OCI-LY7 (cell line): Measurements from ENCODE around the gene EVX2. TPM values are rescaled to one million over a fixed set of nuclear protein-coding genes. Genes with fewer than 3 reads are reported as not detected.

ENCODE experiments used
- BruUV-seq: library from RNA; stranded (reverse); fragments of 400-500 nt; replicated peaks from 2 replicates; lab custom pipeline; 2021; lab: Mats Ljungman, UMichigan
- CTCF ChIA-PET: fragments of 300-600 bp; sonication (Branson Sonifier 250); formaldehyde crosslinking; loops from one replicate; lab custom pipeline; 2022; ENCODE audit warnings: antibody characterized with exemption; ENCODE audit not compliant: unreplicated experiment; lab: Charles Lee
- POLR2A ChIA-PET: fragments of 300-600 bp; sonication (Branson Sonifier 250); formaldehyde crosslinking; loops from one replicate; lab custom pipeline; 2022; ENCODE audit warnings: antibody characterized with exemption; lab: Charles Lee
- DNase-seq: peaks from one replicate; pipeline ENCODE4 v3.0.0-alpha.2; 2015; ENCODE audit warnings: low spot score
- H2AFZ ChIP-seq: fragments of 200-600 bp; sonication (generic), shearing (Covaris generic); 2 replicates; pipeline ENCODE4 v1.6.1; 2014; ENCODE audit warnings: mild to moderate bottlenecking, antibody characterized with exemption, low read length, moderate library complexity
- H3K27ac ChIP-seq: fragments of 200-600 bp; sonication (generic); 2 replicates; pipeline ENCODE4 v1.5.1; 2014; ENCODE audit warnings: mixed run types, low read depth, mild to moderate bottlenecking, moderate library complexity, low read length, inconsistent platforms; ENCODE audit not compliant: poor library complexity, severe bottlenecking
- H3K36me3 ChIP-seq: fragments of 200-600 bp; sonication (generic); 2 replicates; pipeline ENCODE4 v1.6.1; 2014; ENCODE audit warnings: mild to moderate bottlenecking, antibody characterized with exemption, low read length, moderate library complexity, mixed read lengths; ENCODE audit not compliant: insufficient read depth
- H3K4me1 ChIP-seq: fragments of 200-600 bp; sonication (generic); 2 replicates; pipeline ENCODE4 v1.5.1; 2014; ENCODE audit warnings: mild to moderate bottlenecking, low read length; ENCODE audit not compliant: insufficient read depth, poor library complexity, severe bottlenecking
- H3K4me2 ChIP-seq: fragments of 200-600 bp; sonication (generic); 2 replicates; pipeline ENCODE4 v1.6.1; 2014; ENCODE audit warnings: mild to moderate bottlenecking, low read length
- H3K4me3 ChIP-seq: fragments of 200-600 bp; sonication (generic); 2 replicates; pipeline ENCODE4 v1.5.1; 2014; ENCODE audit warnings: mild to moderate bottlenecking, low read depth, low read length; ENCODE audit not compliant: poor library complexity, severe bottlenecking
- H3K79me2 ChIP-seq: fragments of 200-600 bp; sonication (generic); 2 replicates; pipeline ENCODE4 v1.6.1; 2016; ENCODE audit warnings: low read depth, mild to moderate bottlenecking, low read length, moderate library complexity, mixed read lengths; ENCODE audit not compliant: insufficient read depth
- H3K9me2 ChIP-seq: fragments of 200-600 bp; sonication (generic); 2 replicates; pipeline ENCODE4 v1.6.1; 2016; ENCODE audit warnings: mild to moderate bottlenecking, low read length, mixed read lengths; ENCODE audit not compliant: insufficient read depth
- H3K9me3 ChIP-seq: fragments of 200-600 bp; sonication (generic); 2 replicates; pipeline ENCODE4 v1.6.1; 2014; ENCODE audit warnings: mild to moderate bottlenecking, mixed run types, low read length, mixed read lengths
- H4K20me1 ChIP-seq: fragments of 200-600 bp; sonication (generic); 2 replicates; pipeline ENCODE4 v1.6.1; 2014; ENCODE audit warnings: mild to moderate bottlenecking, antibody characterized with exemption, low read length, moderate library complexity, mixed read lengths; ENCODE audit not compliant: insufficient read depth
- EZH2phosphoT487 ChIP-seq: fragments of 200-600 bp; sonication (generic); IDR thresholded peaks from 2 replicates; pipeline ENCODE4 v1.6.1; 2018; ENCODE audit warnings: low read depth, borderline replicate concordance, mild to moderate bottlenecking, mixed run types, antibody characterized with exemption, low read length, moderate library complexity, mixed read lengths
- intact Hi-C: fragments of 100-400 bp; cut with micrococcal nuclease; formaldehyde crosslinking; loops from one replicate; pipeline ENCODE4 v1.10.0; 2022; ENCODE audit not compliant: unreplicated experiment
- total RNA-seq, 2 experiments: library from RNA; depleted of rRNA in 1 of 2; stranded (reverse); fragments of >200 nt in 1 of 2; shearing (Covaris generic) in 1 of 2; gene quantifications; 2 replicates each; pipeline ENCODE4 v1.2.3, GENCODE V29; 2014 to 2022
- TF ChIP-seq, protein P1 (sequence below): fragments of 200-600 bp; sonication (generic); conservative IDR thresholded peaks from 2 replicates; pipeline ENCODE4 v1.5.1; 2014; ENCODE audit warnings: mild to moderate bottlenecking, antibody characterized with exemption, low read length, moderate library complexity, mixed read lengths

The EVX2 gene
- total RNA-seq, 2 experiments from 2014 or later, result not detected

DNA sequence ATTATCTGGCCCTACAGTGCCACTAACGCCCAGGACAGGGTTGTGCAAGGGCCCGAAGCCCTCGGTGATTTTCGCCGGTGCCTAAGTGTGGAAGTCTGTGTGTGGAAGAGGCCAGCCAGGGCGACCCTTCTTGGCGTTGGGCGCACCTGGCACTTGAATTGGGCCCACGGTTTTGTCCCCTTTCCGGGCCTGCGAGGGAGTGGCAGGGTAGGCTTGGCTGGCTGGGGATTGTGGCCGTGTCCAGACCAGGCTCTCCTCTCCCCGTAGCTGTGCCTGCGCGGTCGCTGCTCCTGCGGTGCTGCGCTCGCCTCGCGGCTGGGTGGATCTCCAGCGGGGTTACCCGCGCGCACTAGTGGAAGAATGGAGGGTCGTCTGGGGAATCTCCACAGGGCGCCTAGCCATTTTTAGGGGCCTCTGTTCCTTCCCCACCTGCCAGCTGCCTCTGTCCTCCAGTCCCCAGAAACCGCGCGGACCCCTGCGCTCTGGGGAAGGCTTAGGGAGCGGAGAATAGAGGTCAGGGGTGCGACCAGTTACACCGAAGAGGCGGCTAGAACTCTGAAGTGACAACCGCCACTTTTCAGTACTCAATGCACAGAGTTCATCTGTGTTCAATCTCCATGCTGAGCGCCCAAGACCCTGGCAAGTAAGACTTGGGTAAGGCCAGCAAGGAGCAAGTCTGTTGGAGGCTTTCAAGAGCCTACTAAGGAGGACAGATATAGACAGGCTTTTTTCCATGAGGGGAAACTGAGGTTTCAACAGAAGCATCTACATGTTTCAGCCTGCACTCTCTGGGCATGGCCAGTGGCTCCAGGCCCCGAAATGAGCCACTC is 16.0 kb downstream of the EVX2 start:
- Histone ChIP-seq H3K9me3 (no peaks in the 10 kb centered on the region), H3K79me2 (no peaks in the 10 kb centered on the region), H3K9me2 (no peaks in the 10 kb centered on the region), H3K36me3 (no peaks in the 10 kb centered on the region), H3K4me3 (no peak overlapping the region), H3K4me2 (no peak overlapping the region), H3K4me1 (no peaks in the 10 kb centered on the region), H4K20me1 (no peaks in the 10 kb centered on the region), H2AFZ (no peak overlapping the region), H3K27ac (no peak overlapping the region)
- TF ChIP-seq, protein P1, sequence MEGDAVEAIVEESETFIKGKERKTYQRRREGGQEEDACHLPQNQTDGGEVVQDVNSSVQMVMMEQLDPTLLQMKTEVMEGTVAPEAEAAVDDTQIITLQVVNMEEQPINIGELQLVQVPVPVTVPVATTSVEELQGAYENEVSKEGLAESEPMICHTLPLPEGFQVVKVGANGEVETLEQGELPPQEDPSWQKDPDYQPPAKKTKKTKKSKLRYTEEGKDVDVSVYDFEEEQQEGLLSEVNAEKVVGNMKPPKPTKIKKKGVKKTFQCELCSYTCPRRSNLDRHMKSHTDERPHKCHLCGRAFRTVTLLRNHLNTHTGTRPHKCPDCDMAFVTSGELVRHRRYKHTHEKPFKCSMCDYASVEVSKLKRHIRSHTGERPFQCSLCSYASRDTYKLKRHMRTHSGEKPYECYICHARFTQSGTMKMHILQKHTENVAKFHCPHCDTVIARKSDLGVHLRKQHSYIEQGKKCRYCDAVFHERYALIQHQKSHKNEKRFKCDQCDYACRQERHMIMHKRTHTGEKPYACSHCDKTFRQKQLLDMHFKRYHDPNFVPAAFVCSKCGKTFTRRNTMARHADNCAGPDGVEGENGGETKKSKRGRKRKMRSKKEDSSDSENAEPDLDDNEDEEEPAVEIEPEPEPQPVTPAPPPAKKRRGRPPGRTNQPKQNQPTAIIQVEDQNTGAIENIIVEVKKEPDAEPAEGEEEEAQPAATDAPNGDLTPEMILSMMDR, result no peak
- TF ChIP-seq EZH2phosphoT487, result no peak
- intact Hi-C loops, result no loop called here
- POLR2A ChIA-PET, result no interaction called here
- CTCF ChIA-PET, result no interaction called here
- no peak for DNase-seq
- no TSS peak for BruUV-seq

GRCh38 chr2:176066645-176067588 is 16.8 kb downstream of the EVX2 start:
- POLR2A ChIA-PET, result no interaction called here
- H3K9me3 ChIP-seq, result no peaks in the 10 kb centered on the region
- no peaks in the 10 kb centered on the region for H4K20me1 ChIP-seq
- no peak overlapping the region for H2AFZ ChIP-seq
- H3K36me3 ChIP-seq, result no peaks in the 10 kb centered on the region
- TF ChIP-seq EZH2phosphoT487, result no peak
- TF ChIP-seq, protein P1, result no peak
- CTCF ChIA-PET, result no interaction called here
- H3K4me2 ChIP-seq, result no peak overlapping the region
- no peak overlapping the region for H3K4me3 ChIP-seq
- BruUV-seq, result no TSS peak
- no peak for DNase-seq
- intact Hi-C loops, result no loop called here
- H3K4me1 ChIP-seq, result no peaks in the 10 kb centered on the region
- H3K79me2 ChIP-seq, result no peaks in the 10 kb centered on the region
- H3K9me2 ChIP-seq, result no peaks in the 10 kb centered on the region
- no peak overlapping the region for H3K27ac ChIP-seq
